BJ (cell line): ENCODE measurements around the gene WNT3. TPM values are rescaled to one million over a fixed set of nuclear protein-coding genes. Genes with fewer than 3 reads are reported as not detected.

Source experiments
- CTCF ChIA-PET: fragments of 350-600 bp; formaldehyde crosslinking; extraction: SDS; loops from one replicate; lab custom pipeline; 2021; ENCODE audit warnings: antibody characterized with exemption, inconsistent platforms; lab: Yijun Ruan, JAX
- POLR2A ChIA-PET: fragments of 300-600 bp; sonication (Branson Sonifier 250); formaldehyde crosslinking; extraction: SDS; loops from one replicate; lab custom pipeline; 2021; ENCODE audit warnings: antibody characterized with exemption; lab: Charles Lee
- DNase-seq: peaks from one replicate; pipeline ENCODE4 v3.0.0-alpha.2; 2011; ENCODE audit warnings: low read depth
- H3K27me3 ChIP-seq: 2 replicates; pipeline ENCODE4 v1.6.0; 2011; ENCODE audit warnings: low read length; ENCODE audit not compliant: control insufficient read depth, insufficient read depth
- H3K36me3 ChIP-seq: 2 replicates; pipeline ENCODE4 v1.5.1; 2011; ENCODE audit warnings: low read length; ENCODE audit not compliant: control insufficient read depth, insufficient read depth
- H3K4me3 ChIP-seq: 2 replicates; pipeline ENCODE4 v1.5.1; 2011; ENCODE audit warnings: low read depth, mild to moderate bottlenecking, control low read depth, low read length
- polyA plus RNA-seq: library from polyadenylated mRNA; depleted of rRNA; stranded (reverse); fragments of >200 nt; gene quantifications from 2 replicates; pipeline ENCODE4 v1.2.3, GENCODE V29; 2011
- TF ChIP-seq, protein P1 (sequence below): IDR thresholded peaks from 2 replicates; pipeline ENCODE4 v1.5.1; 2011; ENCODE audit warnings: low read depth, mild to moderate bottlenecking, control low read depth, inconsistent platforms, low read length, moderate library complexity; ENCODE audit not compliant: insufficient read depth

The WNT3 gene
- polyA plus RNA-seq, 1 experiment, result 2.8 TPM

- Histone ChIP-seq H3K4me3 (no peak overlapping the region), H3K27me3 (peaks cover 27% of the 10 kb centered on the region), H3K36me3 (no peaks in the 10 kb centered on the region)
- TF ChIP-seq, protein P1, sequence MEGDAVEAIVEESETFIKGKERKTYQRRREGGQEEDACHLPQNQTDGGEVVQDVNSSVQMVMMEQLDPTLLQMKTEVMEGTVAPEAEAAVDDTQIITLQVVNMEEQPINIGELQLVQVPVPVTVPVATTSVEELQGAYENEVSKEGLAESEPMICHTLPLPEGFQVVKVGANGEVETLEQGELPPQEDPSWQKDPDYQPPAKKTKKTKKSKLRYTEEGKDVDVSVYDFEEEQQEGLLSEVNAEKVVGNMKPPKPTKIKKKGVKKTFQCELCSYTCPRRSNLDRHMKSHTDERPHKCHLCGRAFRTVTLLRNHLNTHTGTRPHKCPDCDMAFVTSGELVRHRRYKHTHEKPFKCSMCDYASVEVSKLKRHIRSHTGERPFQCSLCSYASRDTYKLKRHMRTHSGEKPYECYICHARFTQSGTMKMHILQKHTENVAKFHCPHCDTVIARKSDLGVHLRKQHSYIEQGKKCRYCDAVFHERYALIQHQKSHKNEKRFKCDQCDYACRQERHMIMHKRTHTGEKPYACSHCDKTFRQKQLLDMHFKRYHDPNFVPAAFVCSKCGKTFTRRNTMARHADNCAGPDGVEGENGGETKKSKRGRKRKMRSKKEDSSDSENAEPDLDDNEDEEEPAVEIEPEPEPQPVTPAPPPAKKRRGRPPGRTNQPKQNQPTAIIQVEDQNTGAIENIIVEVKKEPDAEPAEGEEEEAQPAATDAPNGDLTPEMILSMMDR, result no peak
- POLR2A ChIA-PET, result no interaction called here
- no peak for DNase-seq
- CTCF ChIA-PET, result interaction anchor here (1.4 to 2.1 kb wide), 3 partner anchors 8 to 28 kb away, joined by 3 to 10 read pairs (median 5); no protein-coding TSS in a partner anchor
Observed at GRCh38 chr17:46814446-46814845, 4.0 kb downstream of the WNT3 start.

GRCh38 chr17:46813920-46814319 lies 4.6 kb downstream of the WNT3 start:
- H3K4me3 ChIP-seq, result no peak overlapping the region
- TF ChIP-seq, protein P1, result no peak
- H3K36me3 ChIP-seq, result no peaks in the 10 kb centered on the region
- peaks cover 22% of the 10 kb centered on the region for H3K27me3 ChIP-seq
- DNase-seq, result no peak
- CTCF ChIA-PET, result interaction anchor here (0.7 to 2.1 kb wide), 2 partner anchors 8 to 28 kb away, joined by 3 to 10 read pairs; no protein-coding TSS in a partner anchor
- POLR2A ChIA-PET, result no interaction called here

- no peaks in the 10 kb centered on the region for H3K36me3 ChIP-seq
- POLR2A ChIA-PET, result no interaction called here
- CTCF ChIA-PET, result interaction anchor here (0.9 to 2.1 kb wide), 4 partner anchors 10 to 128 kb away, joined by 3 to 10 read pairs (median 4); no protein-coding TSS in a partner anchor
- DNase-seq, result no peak
- TF ChIP-seq, protein P1, result no peak
- H3K27me3 ChIP-seq, result peaks cover 12% of the 10 kb centered on the region
- H3K4me3 ChIP-seq, result no peak overlapping the region
Observed at GRCh38 chr17:46812624-46813318, 5.7 kb downstream of the WNT3 start.

DNA sequence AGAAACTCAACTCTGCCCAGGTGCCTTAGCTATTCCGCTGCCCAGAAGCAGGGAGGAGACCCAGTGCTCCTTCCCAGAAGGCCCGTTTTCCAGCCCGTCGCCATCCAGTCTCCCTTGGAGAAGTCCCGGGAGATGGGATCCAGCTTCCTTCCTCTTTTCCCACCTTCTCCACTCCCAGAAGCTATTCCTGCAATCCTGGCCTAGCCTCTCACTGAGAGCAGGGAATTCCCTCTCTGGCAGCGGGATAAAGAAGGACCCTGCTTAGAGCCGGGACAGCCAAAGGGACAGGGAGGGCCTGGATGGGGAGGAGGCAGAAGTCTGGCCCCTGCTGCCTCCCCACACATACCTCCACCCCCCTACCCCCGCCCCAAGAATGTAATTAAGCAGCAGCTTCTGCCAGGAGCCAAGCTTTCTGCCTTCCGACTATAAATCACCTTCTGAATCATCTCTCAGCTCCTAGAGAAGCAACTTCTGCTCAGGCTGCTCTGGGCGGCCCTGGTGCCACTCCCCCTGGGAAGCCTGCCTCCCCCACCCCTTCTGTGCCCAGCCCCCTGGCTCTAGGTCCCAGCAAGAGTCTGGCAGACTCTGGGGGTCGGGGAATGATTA lies 6.4 kb downstream of the WNT3 start:
- no peaks in the 10 kb centered on the region for H3K36me3 ChIP-seq
- TF ChIP-seq, protein P1, result no peak
- ChIA-PET CTCF (interaction anchor here (0.9 to 2.1 kb wide), 4 partner anchors 10 to 128 kb away, joined by 3 to 10 read pairs (median 4); no protein-coding TSS in a partner anchor), POLR2A (no interaction called here)
- H3K27me3 ChIP-seq, result peaks cover 6% of the 10 kb centered on the region
- no peak overlapping the region for H3K4me3 ChIP-seq
- DNase-seq, result peak; percentile 36

- TF ChIP-seq, protein P1, result no peak
- POLR2A ChIA-PET, result no interaction called here
Observed at GRCh38 chr17:46810837-46811236, 7.7 kb downstream of the WNT3 start.

More at GRCh38 chr17:46810837-46811236, 7.7 kb downstream of the WNT3 start:
- DNase-seq, result no peak
- Histone ChIP-seq H3K27me3 (peaks cover 5% of the 10 kb centered on the region; the same call in 1 of the 2 replicates), H3K4me3 (no peak overlapping the region), H3K36me3 (no peaks in the 10 kb centered on the region)
- CTCF ChIA-PET, result interaction anchor here (0.7 to 2.1 kb wide), 3 partner anchors 14 to 24 kb away, joined by 3 to 6 read pairs (median 3); no protein-coding TSS in a partner anchor
